ENCODE data around the gene IQCN. TPM values are rescaled to one million over a fixed set of nuclear protein-coding genes. Genes with fewer than 3 reads are reported as not detected.
A peak's percentile ranks its signal among the peaks of the same experiment; 100 is the strongest.

IQCN gene
- total RNA-seq, 1 experiment from 2014 or later, result 0.13 TPM

DNA sequence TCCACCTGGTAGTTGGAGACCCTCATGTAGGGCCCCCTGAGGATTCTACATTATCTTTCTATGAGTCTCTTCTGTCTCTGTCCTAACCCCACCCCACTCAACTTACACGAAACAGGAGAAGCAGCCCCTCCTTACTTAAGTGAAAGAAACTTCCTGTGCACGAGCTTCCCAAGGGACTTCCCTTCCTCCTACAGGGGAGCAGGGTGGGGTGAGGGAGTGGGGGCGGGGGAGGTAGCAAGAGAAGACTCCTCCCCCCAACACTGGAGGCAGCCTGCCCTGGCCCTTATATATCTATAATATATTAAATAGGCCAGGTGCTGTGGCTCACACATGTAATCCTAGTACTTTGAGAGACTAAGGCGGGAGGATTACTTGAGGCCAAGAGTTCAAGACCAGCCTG, 42.5 kb downstream of the IQCN start:
- Histone ChIP-seq H3K36me3 (no peaks in the 10 kb centered on the region), H3K4me3 (no peak overlapping the region), H3K9me3 (replicated peaks) (peaks cover 8% of the 10 kb centered on the region), H3K27me3 (replicated peaks) (peaks cover 9% of the 10 kb centered on the region), H3K4me1 (replicated peaks) (no peaks in the 10 kb centered on the region; the same call in none of the 2 replicates), H3K27ac (no peak overlapping the region)
- no peak for DNase-seq (ENCODE audit: low read depth in 1 of 2, low spot score in 2 of 2)

- Histone ChIP-seq H3K4me3 (no peak overlapping the region), H3K36me3 (no peaks in the 10 kb centered on the region), H3K27ac (no peak overlapping the region), H3K4me1 (replicated peaks) (no peaks in the 10 kb centered on the region; the same call in none of the 2 replicates), H3K27me3 (replicated peaks) (peaks cover 9% of the 10 kb centered on the region), H3K9me3 (replicated peaks) (peaks cover 8% of the 10 kb centered on the region)
- no peak for DNase-seq (ENCODE audit: low read depth in 1 of 2, low spot score in 2 of 2)
These were observed 43.1 kb downstream of the IQCN start for GRCh38 chr19:18230941-18231734.

DNA sequence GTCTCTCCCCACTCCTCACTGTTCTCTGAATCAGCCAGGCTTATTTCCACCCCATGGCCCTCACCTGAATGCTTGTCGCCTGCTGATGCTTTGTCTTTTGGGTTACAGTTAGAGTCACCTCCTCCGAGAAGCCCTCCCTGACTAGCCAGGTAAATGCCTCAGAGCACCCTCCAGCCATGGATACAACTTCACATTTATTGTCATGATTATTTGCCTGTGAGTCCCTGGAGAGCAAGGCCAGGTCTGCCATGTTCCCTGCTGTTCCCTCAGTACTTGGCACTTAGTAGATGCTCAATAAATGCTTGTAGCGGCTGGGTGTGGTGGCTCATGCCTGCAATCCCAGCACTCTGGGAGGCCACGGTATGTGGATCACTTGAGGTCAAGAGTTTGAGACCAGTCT, 44.3 kb downstream of the IQCN start:
- no peak for DNase-seq (ENCODE audit: low read depth in 1 of 2, low spot score in 2 of 2)
- H3K4me1 ChIP-seq (replicated peaks), result peaks cover 6% of the 10 kb centered on the region
- no peak overlapping the region for H3K4me3 ChIP-seq
- H3K9me3 ChIP-seq (replicated peaks), result peaks cover 8% of the 10 kb centered on the region
- H3K27me3 ChIP-seq (replicated peaks), result peaks cover 9% of the 10 kb centered on the region
- no peak overlapping the region for H3K27ac ChIP-seq
- H3K36me3 ChIP-seq, result no peaks in the 10 kb centered on the region

- Histone ChIP-seq H3K36me3 (no peaks in the 10 kb centered on the region), H3K27ac (no peak overlapping the region), H3K27me3 (replicated peaks) (peaks cover 9% of the 10 kb centered on the region)
These were observed 44.8 kb downstream of the IQCN start for GRCh38 chr19:18229474-18229873.

DNA sequence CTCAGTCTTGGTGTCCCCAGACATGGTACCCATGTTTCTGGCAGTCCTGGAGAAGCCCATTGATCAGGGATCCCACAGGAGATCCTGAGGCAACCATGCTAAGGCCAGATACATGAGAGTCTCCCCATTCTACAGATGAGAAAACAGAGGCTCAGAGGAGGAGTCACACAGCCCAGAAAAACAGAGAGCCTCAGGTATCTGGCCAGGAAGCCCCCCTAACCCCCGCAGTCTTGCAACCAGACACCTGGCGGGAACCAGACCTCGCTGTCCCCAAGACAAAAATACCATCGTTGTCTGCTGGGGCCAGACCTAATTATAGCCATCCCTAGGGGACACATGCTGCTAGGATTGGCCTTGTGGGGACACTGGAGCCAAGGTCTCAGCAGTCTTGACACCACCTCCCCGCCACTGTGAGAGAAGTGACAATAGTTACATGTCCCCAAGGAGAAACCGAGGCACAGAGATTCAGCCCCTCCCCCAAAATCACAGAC, 46.4 kb downstream of the IQCN start:
- H3K27ac ChIP-seq, result no peak overlapping the region
- no peaks in the 10 kb centered on the region for H3K36me3 ChIP-seq
- peaks cover 14% of the 10 kb centered on the region for H3K4me1 ChIP-seq (replicated peaks)
- H3K27me3 ChIP-seq (replicated peaks), result peaks cover 9% of the 10 kb centered on the region
- DNase-seq (ENCODE audit: low read depth in 1 of 2, low spot score in 2 of 2), result no peak
- H3K9me3 ChIP-seq (replicated peaks), result no peaks in the 10 kb centered on the region
- no peak overlapping the region for H3K4me3 ChIP-seq

More at GRCh38 chr19:18229474-18229873, 44.8 kb downstream of the IQCN start:
- Histone ChIP-seq H3K4me3 (no peak overlapping the region), H3K4me1 (replicated peaks) (peaks cover 10% of the 10 kb centered on the region), H3K9me3 (replicated peaks) (peaks cover 8% of the 10 kb centered on the region)
- no peak for DNase-seq (ENCODE audit: low read depth in 1 of 2, low spot score in 2 of 2)

DNA sequence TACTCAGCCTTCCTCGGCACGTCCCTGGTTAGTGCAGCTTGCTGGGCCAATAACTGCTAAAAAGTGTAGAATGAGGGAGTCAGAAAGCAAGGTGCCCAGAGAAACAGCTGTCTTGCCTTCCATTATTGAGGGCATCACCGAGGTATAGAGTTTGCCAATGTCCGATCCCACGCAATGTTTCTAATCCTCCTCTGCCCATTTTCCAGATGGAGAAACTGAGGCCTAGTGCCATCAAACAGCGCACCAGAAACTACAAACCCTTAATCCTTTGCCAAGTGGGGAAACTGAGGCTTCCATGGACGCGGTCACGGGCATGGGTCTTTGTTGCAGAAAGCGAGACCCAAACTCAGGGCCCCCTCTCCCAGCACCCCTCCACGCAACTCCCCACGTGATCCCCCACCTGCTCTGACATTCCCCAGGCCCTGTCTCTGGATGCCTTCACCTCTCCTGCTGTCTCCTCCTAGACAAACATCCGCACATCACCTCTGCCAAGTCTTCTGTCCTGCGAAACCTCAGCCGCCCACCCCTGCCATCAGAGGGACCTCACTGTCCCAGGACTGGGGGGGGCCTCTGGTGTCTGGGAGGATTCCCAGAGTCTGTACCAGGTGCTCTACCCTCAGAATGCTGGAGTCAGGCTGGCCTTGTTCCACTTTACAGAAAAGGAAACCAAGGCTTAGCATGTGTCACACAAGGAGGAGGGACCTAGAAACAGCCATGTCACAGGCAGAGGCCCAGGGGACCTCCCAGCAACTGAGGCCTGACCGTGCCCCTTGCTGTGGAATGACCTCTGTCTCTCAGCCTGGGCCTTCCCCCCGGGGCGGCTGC, 47.1 kb downstream of the IQCN start:
- H3K9me3 ChIP-seq (replicated peaks), result no peaks in the 10 kb centered on the region
- no peak for DNase-seq (ENCODE audit: low read depth in 1 of 2, low spot score in 2 of 2)
- peaks cover 5% of the 10 kb centered on the region for H3K27me3 ChIP-seq (replicated peaks)
- no peak overlapping the region for H3K4me3 ChIP-seq
- H3K27ac ChIP-seq, result no peak overlapping the region
- H3K4me1 ChIP-seq (replicated peaks), result peaks cover 14% of the 10 kb centered on the region
- no peaks in the 10 kb centered on the region for H3K36me3 ChIP-seq

GRCh38 chr19:18225702-18226468, 48.4 kb downstream of the IQCN start, which contains the start of gene PDE4C:
Gene PDE4C, minus strand, starts transcription at chr19:18226438. Its CDS starts 23 bp downstream, at chr19:18226415.
- H3K4me3 ChIP-seq, result no peak within 1 kb of the TSS
- no peaks in the 10 kb centered on the region for H3K9me3 ChIP-seq (replicated peaks)
- H3K27me3 ChIP-seq (replicated peaks), result peaks cover 4% of the 10 kb centered on the region; the same call in 1 of the 2 replicates
- DNase-seq (ENCODE audit: low read depth in 1 of 2, low spot score in 2 of 2), result no peak
- H3K27ac ChIP-seq, result no peak within 1 kb of the TSS
- peaks cover 14% of the 10 kb centered on the region for H3K4me1 ChIP-seq (replicated peaks)
- H3K36me3 ChIP-seq, result no peaks in the 10 kb centered on the region

GRCh38 chr19:18225355-18225701, 48.9 kb downstream of the IQCN start:
- H3K4me1 ChIP-seq (replicated peaks), result peaks cover 14% of the 10 kb centered on the region
- no peaks in the 10 kb centered on the region for H3K36me3 ChIP-seq
- DNase-seq (ENCODE audit: low read depth in 1 of 2, low spot score in 2 of 2), result no peak
- H3K9me3 ChIP-seq (replicated peaks), result no peaks in the 10 kb centered on the region
- no peak overlapping the region for H3K4me3 ChIP-seq
- H3K27ac ChIP-seq, result no peak overlapping the region
- peaks cover 4% of the 10 kb centered on the region; the same call in 1 of the 2 replicates for H3K27me3 ChIP-seq (replicated peaks)

- H3K36me3 ChIP-seq, result no peaks in the 10 kb centered on the region
- H3K4me1 ChIP-seq (replicated peaks), result peaks cover 14% of the 10 kb centered on the region
- DNase-seq (ENCODE audit: low read depth in 1 of 2, low spot score in 2 of 2), result peak; percentile 73 to 97
- peak overlapping the region; percentile 24 for H3K4me3 ChIP-seq
- H3K27me3 ChIP-seq (replicated peaks), result peaks cover 6% of the 10 kb centered on the region; the same call in 1 of the 2 replicates
- no peak overlapping the region for H3K27ac ChIP-seq
- H3K9me3 ChIP-seq (replicated peaks), result no peaks in the 10 kb centered on the region
These were observed 49.5 kb downstream of the IQCN start for GRCh38 chr19:18224525-18225354.

DNA sequence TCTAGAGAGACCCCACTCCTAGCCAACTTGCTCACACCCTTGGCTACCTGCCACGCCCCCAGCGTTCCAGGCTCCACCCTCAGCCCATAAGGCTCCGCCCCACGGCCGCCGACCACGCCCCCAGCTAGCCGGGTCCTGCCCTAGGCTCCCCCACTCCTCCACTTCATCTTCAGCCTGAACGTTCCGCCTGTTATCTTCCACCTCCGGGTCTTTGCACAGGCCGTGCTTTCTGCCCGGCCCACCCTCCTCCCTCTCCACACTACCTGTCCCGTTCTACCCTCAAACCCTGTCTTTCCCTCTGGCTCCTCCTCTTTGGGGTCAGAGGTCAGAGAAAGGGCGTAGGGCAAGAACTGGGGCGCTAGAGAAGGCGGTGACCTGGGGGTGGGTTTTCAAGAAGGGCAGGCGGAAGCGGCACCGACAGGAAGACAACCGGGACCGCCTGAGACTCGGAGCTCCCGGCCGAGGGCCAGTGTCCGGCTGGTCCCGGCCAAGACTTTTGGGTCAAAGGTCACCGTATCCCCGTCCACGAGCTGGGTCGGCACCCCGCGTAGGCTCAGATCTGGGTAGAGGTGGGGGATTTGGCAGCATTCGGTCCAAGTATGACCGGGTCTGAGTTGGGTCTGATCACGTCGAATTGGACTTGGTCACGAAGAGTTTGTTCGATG, 50.3 kb downstream of the IQCN start:
- peaks cover 14% of the 10 kb centered on the region for H3K4me1 ChIP-seq (replicated peaks)
- DNase-seq (ENCODE audit: low read depth in 1 of 2, low spot score in 2 of 2), result no peak
- H3K27me3 ChIP-seq (replicated peaks), result 0 out of 2 replicates have a peak, but pooled peaks cover 2% of the 10 kb centered on the region
- no peak overlapping the region for H3K27ac ChIP-seq
- H3K4me3 ChIP-seq, result peak overlapping the region; percentile 24
- no peaks in the 10 kb centered on the region for H3K9me3 ChIP-seq (replicated peaks)
- H3K36me3 ChIP-seq, result no peaks in the 10 kb centered on the region

GRCh38 chr19:18221815-18222725, 52.2 kb downstream of the IQCN start:
- Histone ChIP-seq H3K27ac (no peak overlapping the region), H3K4me3 (no peak overlapping the region), H3K4me1 (replicated peaks) (peaks cover 14% of the 10 kb centered on the region), H3K27me3 (replicated peaks) (0 out of 2 replicates have a peak, but pooled peaks cover 2% of the 10 kb centered on the region), H3K9me3 (replicated peaks) (no peaks in the 10 kb centered on the region), H3K36me3 (no peaks in the 10 kb centered on the region)
- no peak for DNase-seq (ENCODE audit: low read depth in 1 of 2, low spot score in 2 of 2)
